ENCODE results near the gene SH2D4B. TPM values are rescaled to one million over a fixed set of nuclear protein-coding genes. Genes with fewer than 3 reads are reported as not detected.
A peak's percentile ranks its signal among the peaks of the same experiment; 100 is the strongest.

Gene SH2D4B
- total RNA-seq, 1 experiment from 2014 or later, result 0.10 TPM

GRCh38 chr10:80685355-80685754, 147.7 kb downstream of the SH2D4B start:
- H3K27me3 ChIP-seq (ENCODE audit: control insufficient read depth, insufficient read depth, low read length), result no peaks in the 10 kb centered on the region; the same call in 1 of the 2 replicates
- TF ChIP-seq POLR2AphosphoS5 (IDR thresholded peaks at IDR 0.05; ENCODE audit: low read depth, low read length) (no peak), TCF7L2 (IDR thresholded peaks at IDR 0.05; ENCODE audit: low read depth, low read length) (no peak), REST (IDR thresholded peaks at IDR 0.05; ENCODE audit: insufficient read depth in 1 of 2, low read depth in 2 of 2, low read length in 1 of 2) (no peak), SIN3A (IDR thresholded peaks at IDR 0.05; ENCODE audit: borderline replicate concordance, insufficient read depth, low read depth, low read length) (no peak)
- TF ChIP-seq, protein P1, sequence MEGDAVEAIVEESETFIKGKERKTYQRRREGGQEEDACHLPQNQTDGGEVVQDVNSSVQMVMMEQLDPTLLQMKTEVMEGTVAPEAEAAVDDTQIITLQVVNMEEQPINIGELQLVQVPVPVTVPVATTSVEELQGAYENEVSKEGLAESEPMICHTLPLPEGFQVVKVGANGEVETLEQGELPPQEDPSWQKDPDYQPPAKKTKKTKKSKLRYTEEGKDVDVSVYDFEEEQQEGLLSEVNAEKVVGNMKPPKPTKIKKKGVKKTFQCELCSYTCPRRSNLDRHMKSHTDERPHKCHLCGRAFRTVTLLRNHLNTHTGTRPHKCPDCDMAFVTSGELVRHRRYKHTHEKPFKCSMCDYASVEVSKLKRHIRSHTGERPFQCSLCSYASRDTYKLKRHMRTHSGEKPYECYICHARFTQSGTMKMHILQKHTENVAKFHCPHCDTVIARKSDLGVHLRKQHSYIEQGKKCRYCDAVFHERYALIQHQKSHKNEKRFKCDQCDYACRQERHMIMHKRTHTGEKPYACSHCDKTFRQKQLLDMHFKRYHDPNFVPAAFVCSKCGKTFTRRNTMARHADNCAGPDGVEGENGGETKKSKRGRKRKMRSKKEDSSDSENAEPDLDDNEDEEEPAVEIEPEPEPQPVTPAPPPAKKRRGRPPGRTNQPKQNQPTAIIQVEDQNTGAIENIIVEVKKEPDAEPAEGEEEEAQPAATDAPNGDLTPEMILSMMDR (IDR thresholded peaks at IDR 0.05), result no peak
- no peak for ATAC-seq
- H3K4me3 ChIP-seq (ENCODE audit: low read depth in 2 of 2, low read length in 2 of 2), result no peak overlapping the region
- no peak overlapping the region for H3K27ac ChIP-seq (ENCODE audit: low read length)
- POLR2A ChIA-PET, result no interaction called here
- CTCF ChIA-PET, result interaction anchor here (0.7 kb wide), 1 partner anchor 14 kb away, joined by 3 read pairs; no protein-coding TSS in a partner anchor
- no TSS peak for BruUV-seq (replicated peaks)
- no peaks in the 10 kb centered on the region for H3K4me1 ChIP-seq (ENCODE audit: control insufficient read depth, insufficient read depth, low read length)
- DNase-seq (ENCODE audit: low read depth, low spot score), result no peak
- H3K36me3 ChIP-seq (ENCODE audit: control insufficient read depth, insufficient read depth, low read length), result no peaks in the 10 kb centered on the region
- H3K9me3 ChIP-seq (ENCODE audit: control insufficient read depth, insufficient read depth, low read depth, low read length), result no peaks in the 10 kb centered on the region
- in situ Hi-C loops (cut with HindIII; ENCODE audit: low pct_unique_long_range_greater_than_20kb, low sequenced_read_pairs) (no loop called here), intact Hi-C loops (cut with micrococcal nuclease; ENCODE audit: unreplicated experiment) (no loop called here)

DNA sequence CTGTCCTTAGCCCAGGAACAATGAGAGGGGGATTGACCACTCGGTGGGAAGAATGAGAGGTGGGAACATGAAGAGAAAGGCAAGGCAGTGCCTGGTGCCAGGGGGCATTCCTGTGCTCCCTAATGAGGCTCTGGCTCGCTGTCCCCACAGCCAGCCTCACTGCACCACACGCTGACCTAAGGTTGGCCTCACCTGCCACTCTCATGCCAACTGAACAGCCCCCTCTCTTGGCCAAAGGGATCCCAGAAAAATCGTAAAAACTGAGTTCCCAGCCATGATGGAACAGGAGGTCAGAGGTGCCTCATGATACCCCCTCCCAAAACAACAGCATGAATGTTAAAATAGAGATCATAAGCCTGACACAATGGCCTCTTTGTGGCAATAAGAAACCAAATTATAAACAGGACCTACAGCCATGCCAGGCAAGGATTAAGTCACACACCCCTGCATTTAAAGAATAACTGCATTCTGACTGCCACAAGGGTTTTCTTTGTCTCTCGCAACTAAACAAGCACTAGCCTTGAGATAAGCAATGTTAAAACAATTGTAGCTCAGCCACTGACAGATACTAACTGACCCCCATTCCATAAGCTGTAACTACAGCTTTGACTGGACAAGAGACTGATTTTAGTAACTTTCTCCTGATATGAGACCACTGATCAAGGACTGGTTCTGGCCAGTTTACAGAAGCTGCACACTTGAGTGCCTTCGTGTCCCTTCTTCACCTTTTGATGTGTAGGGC, 149.2 kb downstream of the SH2D4B start:
- no peaks in the 10 kb centered on the region for H3K36me3 ChIP-seq (ENCODE audit: control insufficient read depth, insufficient read depth, low read length)
- no peak overlapping the region for H3K4me3 ChIP-seq (ENCODE audit: low read depth in 2 of 2, low read length in 2 of 2)
- no peaks in the 10 kb centered on the region for H3K9me3 ChIP-seq (ENCODE audit: control insufficient read depth, insufficient read depth, low read depth, low read length)
- in situ Hi-C loops (cut with HindIII; ENCODE audit: low pct_unique_long_range_greater_than_20kb, low sequenced_read_pairs), result no loop called here
- ATAC-seq, result no peak
- no TSS peak for BruUV-seq (replicated peaks)
- no peak for DNase-seq (ENCODE audit: low read depth, low spot score)
- ChIA-PET POLR2A (no interaction called here), CTCF (interaction anchor here (1.5 kb wide), 1 partner anchor 13 kb away, joined by 6 read pairs; no protein-coding TSS in a partner anchor)
- intact Hi-C loops (cut with micrococcal nuclease; ENCODE audit: unreplicated experiment), result no loop called here
- H3K4me1 ChIP-seq (ENCODE audit: control insufficient read depth, insufficient read depth, low read length), result no peaks in the 10 kb centered on the region
- TF ChIP-seq SIN3A (IDR thresholded peaks at IDR 0.05; ENCODE audit: borderline replicate concordance, insufficient read depth, low read depth, low read length), result no peak
- TF ChIP-seq, protein P1 (IDR thresholded peaks at IDR 0.05), result 0 out of 2 replicates have a peak, but pooled peaks have one; percentile 6
- no peaks in the 10 kb centered on the region; the same call in 1 of the 2 replicates for H3K27me3 ChIP-seq (ENCODE audit: control insufficient read depth, insufficient read depth, low read length)
- H3K27ac ChIP-seq (ENCODE audit: low read length), result no peak overlapping the region
